GM21576 (cell line): ENCODE results near the gene STIP1.
"Not testable (repeated sequence)": the region's sequence is repeated elsewhere in the genome, so short reads cannot be mapped to it uniquely, and the experiment has no call there.

ENCODE experiments used
- ATAC-seq: cut with Tn5 transposase; IDR thresholded peaks from one replicate; pipeline ENCODE4 v1.9.1; 2021; ENCODE audit warnings: mild to moderate bottlenecking, moderate library complexity; ENCODE audit not compliant: unreplicated experiment

The STIP1 gene

DNA sequence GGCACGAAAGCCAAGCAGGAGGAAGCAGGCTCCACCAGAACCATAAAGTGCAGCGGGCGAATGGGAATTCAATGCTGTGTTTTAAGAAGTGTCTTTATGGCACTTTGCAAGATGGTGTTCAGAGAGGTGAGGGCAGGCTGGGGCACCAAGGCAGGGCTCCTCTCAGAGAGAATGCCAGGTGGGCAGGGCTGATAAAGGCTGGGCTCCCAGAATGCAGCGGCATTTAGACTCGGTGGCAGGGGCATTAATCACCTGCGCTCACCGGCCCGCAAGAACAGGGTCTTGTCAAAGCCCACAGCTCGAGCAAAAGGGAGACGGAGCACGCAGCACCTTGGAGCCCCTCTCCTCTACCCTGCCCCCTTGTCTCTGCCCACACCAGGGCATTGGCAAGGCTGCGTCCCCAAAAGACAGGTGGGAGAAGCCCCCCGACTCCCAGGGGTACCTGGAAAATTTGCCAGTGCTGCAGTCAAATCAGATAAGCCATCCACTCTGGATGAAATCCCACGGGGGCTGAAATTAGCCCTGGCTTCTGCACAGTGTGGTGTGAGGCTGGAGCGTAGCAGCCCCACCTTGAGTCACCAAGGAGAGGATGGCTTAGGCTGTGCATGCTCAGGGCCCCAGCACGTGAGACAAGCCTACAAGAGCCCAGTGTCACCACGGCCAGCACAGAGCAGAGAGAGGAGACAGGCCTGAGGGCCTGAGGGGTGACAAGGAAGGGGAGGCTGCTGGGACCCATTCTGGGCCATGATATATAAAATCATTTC lies 28.2 kb upstream of the STIP1 start:
- ATAC-seq, result no peak

- ATAC-seq, result no peak
Measured at GRCh38 chr11:64161037-64161436, 24.9 kb upstream of the STIP1 start.

DNA sequence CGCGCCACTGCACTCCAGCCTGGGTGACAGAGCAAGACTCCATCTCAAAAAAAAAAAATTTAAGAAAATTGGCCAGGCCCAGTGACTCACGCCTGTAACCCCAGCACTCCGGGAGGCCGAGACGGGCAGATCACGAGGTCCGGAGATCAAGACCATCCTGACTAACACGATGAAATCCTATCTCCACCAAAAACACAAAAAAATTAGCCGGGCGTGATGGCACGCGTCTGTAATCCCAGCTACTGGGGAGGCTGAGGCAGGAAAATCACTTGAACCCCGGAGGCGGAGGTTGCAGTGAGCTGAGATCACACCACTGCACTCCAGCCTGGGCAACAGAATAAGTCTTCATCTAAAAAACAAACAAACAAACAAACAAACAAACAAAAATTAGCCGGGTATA lies 23.2 kb upstream of the STIP1 start:
- ATAC-seq, result not testable (repeated sequence)

- ATAC-seq, result no peak
Measured at GRCh38 chr11:64163951-64164350, 22.0 kb upstream of the STIP1 start.

DNA sequence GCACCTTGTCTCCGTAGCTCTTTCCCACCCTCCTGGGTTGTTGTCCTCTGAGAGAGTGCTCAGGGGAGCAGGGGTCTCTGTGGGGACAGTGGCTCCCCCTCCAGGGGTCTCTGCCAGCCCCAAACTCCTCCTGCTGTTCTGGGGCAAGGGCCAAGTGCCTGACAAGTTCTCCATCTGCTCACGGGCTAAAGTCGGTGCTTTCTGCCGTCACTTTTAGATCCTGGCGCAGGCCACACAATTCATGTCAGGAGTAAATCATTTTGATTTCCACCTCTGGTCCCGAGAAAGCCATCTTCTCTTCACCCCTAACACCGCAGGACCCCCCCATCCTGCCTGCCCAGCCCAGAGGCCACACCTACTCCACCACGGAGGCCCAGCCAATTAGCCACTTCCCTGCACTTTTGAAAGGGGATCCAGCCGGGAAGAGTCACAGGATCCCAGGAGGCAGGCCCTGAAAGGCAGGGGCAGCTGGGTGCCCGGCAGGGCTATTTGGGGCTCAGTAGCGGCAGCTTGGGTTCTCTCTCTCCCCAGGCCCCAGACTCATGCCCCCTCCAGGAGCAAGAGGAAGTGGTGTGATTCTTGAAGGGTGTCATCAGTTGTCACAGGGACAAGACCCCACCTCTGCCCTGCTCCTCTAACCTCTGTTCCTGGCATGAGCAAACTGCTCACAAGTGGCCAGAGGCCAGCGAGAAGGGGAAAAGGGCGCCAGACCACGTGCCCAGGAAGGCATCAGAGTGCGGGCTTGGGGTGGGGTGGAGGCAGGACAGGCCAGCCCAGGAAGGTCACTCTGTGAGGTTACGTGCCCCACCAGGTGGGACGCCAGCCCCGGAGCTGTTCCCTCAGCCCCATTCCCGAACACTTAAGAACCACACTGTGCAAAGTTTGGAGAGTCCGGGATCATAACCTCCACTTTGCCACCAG lies 21.3 kb upstream of the STIP1 start:
- ATAC-seq, result no peak

- no peak for ATAC-seq
Measured at GRCh38 chr11:64165481-64165841, 20.5 kb upstream of the STIP1 start.

GRCh38 chr11:64165842-64166635 lies 19.9 kb upstream of the STIP1 start, which contains the start of gene MACROD1:
Gene MACROD1, minus strand, starts transcription at chr11:64166113. Its CDS starts 119 bp downstream, at chr11:64165994.
- ATAC-seq, result peak; percentile 67

- ATAC-seq, result no peak
Measured at GRCh38 chr11:64170419-64170818, 15.6 kb upstream of the STIP1 start.

- ATAC-seq, result no peak
Measured at GRCh38 chr11:64173616-64174355, 12.2 kb upstream of the STIP1 start.

DNA sequence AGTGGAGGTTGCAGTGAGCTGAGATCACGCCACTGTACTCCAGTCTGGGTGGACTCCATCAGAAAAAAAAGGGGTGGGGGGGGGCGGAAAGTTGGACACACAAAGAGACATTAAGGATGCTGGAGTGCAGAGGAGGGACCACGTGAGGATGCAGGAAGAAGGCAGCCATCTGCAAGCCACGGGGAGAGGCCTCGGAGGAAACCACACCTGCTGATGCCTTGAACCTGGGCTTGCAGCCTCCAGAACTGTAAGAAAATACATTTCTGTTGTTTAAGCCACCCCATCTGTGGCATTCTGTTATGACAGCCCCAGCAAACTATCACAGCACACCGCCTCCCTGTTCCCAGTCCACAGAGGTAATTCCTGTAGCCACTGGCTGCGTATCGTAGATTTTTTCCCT lies 9.2 kb upstream of the STIP1 start:
- no peak for ATAC-seq

GRCh38 chr11:64178203-64178602 lies 7.8 kb upstream of the STIP1 start:
- no peak for ATAC-seq

- no peak for ATAC-seq
Measured at GRCh38 chr11:64178951-64179639, 6.9 kb upstream of the STIP1 start.

- ATAC-seq, result no peak
Measured at GRCh38 chr11:64180891-64181290, 5.1 kb upstream of the STIP1 start.

DNA sequence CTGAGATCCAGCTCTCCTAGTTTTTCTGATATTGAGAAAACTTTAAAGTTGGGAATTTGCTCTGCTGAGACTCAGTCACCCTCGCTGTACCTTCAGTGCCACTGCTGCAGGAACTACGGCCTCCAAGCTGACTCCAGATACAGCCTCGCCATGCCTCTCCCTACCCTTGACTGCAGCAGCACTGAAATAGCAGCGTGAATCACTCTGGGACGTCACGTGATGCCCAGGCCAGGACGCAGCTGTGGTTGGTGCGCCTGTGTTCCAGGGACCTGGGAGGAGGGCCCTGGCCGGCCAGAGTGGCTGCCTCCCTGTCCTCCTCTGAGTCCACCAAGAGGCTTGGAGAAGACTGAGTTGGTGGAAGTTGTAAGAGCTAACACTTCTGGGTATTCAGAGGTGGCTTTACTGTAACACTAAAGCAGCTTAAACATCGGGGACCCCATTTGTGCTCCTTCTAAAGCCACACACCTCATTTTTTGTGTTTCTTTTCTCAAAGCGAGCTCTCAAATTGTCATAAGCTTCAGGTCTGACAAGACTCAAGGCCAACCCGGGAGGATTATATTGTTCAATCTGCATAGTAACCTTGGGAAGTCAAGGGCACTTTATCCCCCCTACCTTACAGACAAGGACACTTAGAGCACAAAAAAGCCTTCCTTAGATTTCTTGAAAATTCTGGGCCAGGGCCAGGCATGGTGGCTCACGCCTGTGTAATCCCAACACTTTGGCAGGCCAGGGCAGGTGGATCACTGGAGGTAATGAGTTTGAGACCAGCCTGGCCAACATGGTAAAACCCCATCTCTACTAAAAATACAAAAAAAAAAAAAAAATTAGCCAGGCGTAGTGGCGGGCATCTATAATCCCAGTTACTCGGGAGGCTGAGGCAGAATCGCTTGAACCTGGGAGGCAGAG lies 4.2 kb upstream of the STIP1 start:
- no peak for ATAC-seq

DNA sequence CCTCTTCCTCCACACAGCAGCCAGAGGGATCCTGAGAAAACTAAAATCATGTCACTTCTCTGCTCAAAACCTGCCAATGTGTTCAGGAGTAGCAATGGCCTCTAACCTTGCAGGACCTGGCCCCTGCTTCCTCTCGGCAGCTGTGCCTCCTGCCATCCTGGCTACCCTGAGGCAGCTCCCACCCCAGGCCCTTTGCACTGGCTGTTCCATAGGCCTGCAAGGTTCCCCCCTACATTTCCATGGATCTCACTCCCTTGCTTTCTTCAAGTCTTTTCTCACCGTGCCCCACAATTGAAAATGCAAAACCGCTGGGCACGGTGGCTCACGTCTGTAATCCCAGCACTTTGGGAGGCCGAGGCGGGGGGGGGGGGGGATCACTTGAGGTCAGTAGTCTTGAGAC lies 2.1 kb upstream of the STIP1 start:
- ATAC-seq, result no peak

DNA sequence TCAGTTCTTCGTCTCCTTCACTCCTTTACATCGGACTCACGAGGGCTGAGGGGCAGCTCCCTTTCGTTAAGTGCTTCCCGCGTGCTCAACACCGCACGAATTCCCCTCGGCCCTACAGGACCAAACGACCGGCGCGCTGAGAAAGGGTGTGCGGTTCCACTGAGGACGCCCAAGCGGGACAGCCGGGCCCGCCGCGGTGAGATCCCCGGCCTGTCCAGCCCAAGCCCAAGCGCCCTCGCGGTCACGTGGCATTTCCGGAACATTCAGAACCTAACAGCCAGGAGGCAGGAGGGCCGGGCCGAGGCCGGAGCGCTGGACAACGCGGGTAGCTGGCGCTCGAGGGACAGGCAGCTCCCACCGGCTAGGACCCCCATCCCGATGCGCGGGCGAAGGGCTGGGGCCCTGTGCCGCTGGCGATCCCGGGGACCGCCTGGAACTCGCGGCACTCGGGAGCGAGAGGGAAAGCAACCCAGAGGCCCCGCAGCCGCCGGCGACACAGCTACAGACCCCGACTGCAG lies 737 bp upstream of the STIP1 start:
- peak; percentile 15 for ATAC-seq

DNA sequence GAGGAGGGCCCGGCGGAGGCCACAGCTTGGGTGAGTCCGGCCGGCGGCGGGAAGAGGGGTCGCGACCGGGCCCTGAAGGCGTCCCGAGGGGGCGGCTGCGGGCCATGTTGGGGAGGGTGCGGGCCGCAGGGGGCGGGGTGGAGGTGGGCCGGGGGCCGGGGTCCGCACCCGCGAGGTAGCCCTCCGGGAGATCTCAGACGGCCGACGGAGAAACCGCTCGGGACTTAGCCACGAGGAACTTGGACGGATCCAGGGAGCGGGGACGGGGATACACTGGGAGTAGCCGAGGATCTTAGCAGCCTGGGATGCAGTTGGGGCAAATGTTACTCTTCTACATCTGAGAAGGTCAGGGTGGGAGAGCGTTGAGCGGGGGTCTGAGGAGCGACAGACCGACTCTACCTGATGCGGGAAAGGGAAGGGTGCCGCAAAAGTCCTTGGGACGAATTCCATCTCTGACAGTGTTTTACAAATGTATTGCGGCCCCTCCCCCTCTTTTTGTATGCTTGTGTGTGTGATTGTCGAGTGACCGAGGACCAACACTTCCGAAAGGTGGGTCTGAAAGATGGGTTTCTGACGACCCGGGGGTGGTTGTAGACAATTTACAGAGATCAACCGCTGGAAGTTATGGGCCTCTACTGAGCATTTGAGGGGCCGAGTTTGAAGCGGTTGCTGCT lies 658 bp downstream of the STIP1 start:
- no peak for ATAC-seq

- no peak for ATAC-seq
Measured at GRCh38 chr11:64192434-64192833, 6.5 kb downstream of the STIP1 start.
